Astrocyte (in vitro differentiated cells and primary cell): Measurements from ENCODE around the gene HDAC3. TPM values are rescaled to one million over a fixed set of nuclear protein-coding genes. Genes with fewer than 3 reads are reported as not detected.

Experiments used
- DNase-seq: peaks from one replicate; pipeline ENCODE4 v3.0.0-alpha.2; 2010; ENCODE audit warnings: low read depth
- FAIRE-seq: peaks from 2 replicates; lab custom pipeline; 2011; peaks lifted over from hg19 to GRCh38; lab: Jason Lieb, UNC
- H2AFZ ChIP-seq: 2 replicates; pipeline ENCODE4 v1.6.0; 2012; ENCODE audit warnings: low read depth, low read length, inconsistent platforms
- H3K27ac ChIP-seq: 2 replicates; pipeline ENCODE4 v1.5.1; 2011; ENCODE audit warnings: low read depth, low read length, inconsistent platforms
- H3K27me3 ChIP-seq: 2 replicates; pipeline ENCODE4 v1.6.0; 2011; ENCODE audit warnings: low read length, inconsistent platforms; ENCODE audit not compliant: insufficient read depth
- H3K36me3 ChIP-seq: 2 replicates; pipeline ENCODE4 v1.5.1; 2011; ENCODE audit warnings: low read length, inconsistent platforms; ENCODE audit not compliant: insufficient read depth
- H3K4me1 ChIP-seq: 2 replicates; pipeline ENCODE4 v1.5.1; 2011; ENCODE audit warnings: low read length, inconsistent platforms; ENCODE audit not compliant: insufficient read depth
- H3K4me2 ChIP-seq: 2 replicates; pipeline ENCODE4 v1.6.0; 2012; ENCODE audit warnings: low read length, inconsistent platforms
- H3K4me3 ChIP-seq: 2 replicates; pipeline ENCODE4 v1.5.1; 2011; ENCODE audit warnings: low read depth, mild to moderate bottlenecking, low read length, inconsistent platforms; ENCODE audit not compliant: insufficient read depth
- H3K79me2 ChIP-seq: 2 replicates; pipeline ENCODE4 v1.6.0; 2012; ENCODE audit warnings: mild to moderate bottlenecking, low read length, inconsistent platforms; ENCODE audit not compliant: insufficient read depth
- H3K9ac ChIP-seq: 2 replicates; pipeline ENCODE4 v1.6.0; 2012; ENCODE audit warnings: mild to moderate bottlenecking, low read length, inconsistent platforms
- H3K9me3 ChIP-seq: 2 replicates; pipeline ENCODE4 v1.5.1; 2012; ENCODE audit warnings: low read depth, mild to moderate bottlenecking, low read length, inconsistent platforms; ENCODE audit not compliant: insufficient read depth
- H4K20me1 ChIP-seq: 2 replicates; pipeline ENCODE4 v1.6.0; 2012; ENCODE audit warnings: low read length, inconsistent platforms; ENCODE audit not compliant: insufficient read depth
- H3K27ac Mint-ChIP-seq: one replicate; pipeline ENCODE4 v1.8.0; 2021; ENCODE audit warnings: mild to moderate bottlenecking, mixed read lengths; ENCODE audit not compliant: unreplicated experiment
- H3K27me3 Mint-ChIP-seq: one replicate; pipeline ENCODE4 v1.8.0; 2021; ENCODE audit warnings: low read depth, mixed read lengths; ENCODE audit not compliant: unreplicated experiment
- H3K36me3 Mint-ChIP-seq: one replicate; pipeline ENCODE4 v1.8.0; 2021; ENCODE audit warnings: low read depth, mixed read lengths; ENCODE audit not compliant: unreplicated experiment
- H3K4me1 Mint-ChIP-seq: one replicate; pipeline ENCODE4 v1.8.0; 2021; ENCODE audit warnings: low read depth, mixed read lengths; ENCODE audit not compliant: unreplicated experiment
- H3K4me3 Mint-ChIP-seq: one replicate; pipeline ENCODE4 v1.8.0; 2021; ENCODE audit warnings: mild to moderate bottlenecking, moderate library complexity, mixed read lengths; ENCODE audit not compliant: unreplicated experiment
- H3K9me3 Mint-ChIP-seq: one replicate; pipeline ENCODE4 v1.8.0; 2021; ENCODE audit warnings: mild to moderate bottlenecking, mixed read lengths; ENCODE audit not compliant: unreplicated experiment
- EZH2 ChIP-seq: IDR thresholded peaks from 2 replicates; pipeline ENCODE4 v1.6.1; 2012; ENCODE audit warnings: mild to moderate bottlenecking, low read length, inconsistent platforms; ENCODE audit not compliant: insufficient read depth
- total RNA-seq: library from RNA; stranded (reverse); gene quantifications from 2 replicates; pipeline ENCODE4 v1.2.1, GENCODE V29; 2021
- TF ChIP-seq, protein P1 (sequence below): IDR thresholded peaks from 2 replicates; pipeline ENCODE4 v1.5.1; 2011; ENCODE audit warnings: low read depth, mild to moderate bottlenecking, inconsistent platforms, low read length, moderate library complexity; ENCODE audit not compliant: insufficient read depth

The HDAC3 gene
- total RNA-seq, 1 donor from 2014 or later: 63.8 TPM

GRCh38 chr5:141669520-141669919 is 32.9 kb upstream of the HDAC3 start:
- H2AFZ ChIP-seq: no peak overlapping the region
- H3K4me1 ChIP-seq: peaks cover 11% of the 10 kb centered on the region
- FAIRE-seq (no peak), DNase-seq (no peak)
- Mint-ChIP-seq H3K27me3 (no peaks in the 10 kb centered on the region), H3K36me3 (peaks cover 14% of the 10 kb centered on the region), H3K4me1 (peaks cover 11% of the 10 kb centered on the region), H3K4me3 (no peak overlapping the region), H3K27ac (no peak overlapping the region), H3K9me3 (no peaks in the 10 kb centered on the region)
- H3K27me3 ChIP-seq: no peaks in the 10 kb centered on the region
- peaks cover 4% of the 10 kb centered on the region for H3K36me3 ChIP-seq
- TF ChIP-seq, protein P1, sequence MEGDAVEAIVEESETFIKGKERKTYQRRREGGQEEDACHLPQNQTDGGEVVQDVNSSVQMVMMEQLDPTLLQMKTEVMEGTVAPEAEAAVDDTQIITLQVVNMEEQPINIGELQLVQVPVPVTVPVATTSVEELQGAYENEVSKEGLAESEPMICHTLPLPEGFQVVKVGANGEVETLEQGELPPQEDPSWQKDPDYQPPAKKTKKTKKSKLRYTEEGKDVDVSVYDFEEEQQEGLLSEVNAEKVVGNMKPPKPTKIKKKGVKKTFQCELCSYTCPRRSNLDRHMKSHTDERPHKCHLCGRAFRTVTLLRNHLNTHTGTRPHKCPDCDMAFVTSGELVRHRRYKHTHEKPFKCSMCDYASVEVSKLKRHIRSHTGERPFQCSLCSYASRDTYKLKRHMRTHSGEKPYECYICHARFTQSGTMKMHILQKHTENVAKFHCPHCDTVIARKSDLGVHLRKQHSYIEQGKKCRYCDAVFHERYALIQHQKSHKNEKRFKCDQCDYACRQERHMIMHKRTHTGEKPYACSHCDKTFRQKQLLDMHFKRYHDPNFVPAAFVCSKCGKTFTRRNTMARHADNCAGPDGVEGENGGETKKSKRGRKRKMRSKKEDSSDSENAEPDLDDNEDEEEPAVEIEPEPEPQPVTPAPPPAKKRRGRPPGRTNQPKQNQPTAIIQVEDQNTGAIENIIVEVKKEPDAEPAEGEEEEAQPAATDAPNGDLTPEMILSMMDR: no peak
- no peak for TF ChIP-seq EZH2
- peak overlapping the region; percentile 56 for H3K9ac ChIP-seq
- H3K79me2 ChIP-seq: no peaks in the 10 kb centered on the region
- no peak overlapping the region for H3K4me3 ChIP-seq
- H3K4me2 ChIP-seq: no peak overlapping the region
- H3K27ac ChIP-seq: peak overlapping the region; percentile 59
- H3K9me3 ChIP-seq: no peaks in the 10 kb centered on the region
- H4K20me1 ChIP-seq: no peaks in the 10 kb centered on the region

GRCh38 chr5:141668601-141669265 is 32.1 kb upstream of the HDAC3 start:
- Mint-ChIP-seq H3K4me1 (peaks cover 11% of the 10 kb centered on the region), H3K9me3 (no peaks in the 10 kb centered on the region), H3K4me3 (no peak overlapping the region), H3K27me3 (no peaks in the 10 kb centered on the region), H3K36me3 (peaks cover 14% of the 10 kb centered on the region), H3K27ac (no peak overlapping the region)
- FAIRE-seq: no peak
- Histone ChIP-seq H3K4me1 (peaks cover 11% of the 10 kb centered on the region), H3K9ac (peak overlapping the region; percentile 56), H3K4me3 (no peak overlapping the region), H3K79me2 (no peaks in the 10 kb centered on the region), H4K20me1 (no peaks in the 10 kb centered on the region), H3K27ac (peak overlapping the region; percentile 59), H3K27me3 (no peaks in the 10 kb centered on the region), H3K4me2 (peak overlapping the region; percentile 2), H2AFZ (no peak overlapping the region), H3K9me3 (no peaks in the 10 kb centered on the region), H3K36me3 (peaks cover 9% of the 10 kb centered on the region)
- peak; percentile 29 for DNase-seq
- TF ChIP-seq, protein P1: no peak
- TF ChIP-seq EZH2: no peak
